Tibial nerve (tissue), 4 donors: ENCODE data around the gene SLC1A1.

Source experiments
- EP300 ChIP-seq, 2 donors: sonication (generic); formaldehyde crosslinking; IDR thresholded peaks; one replicate each; pipeline ENCODE4 v1.6.1; 2017; ENCODE audit warnings: antibody characterized with exemption in 2 of 2, mild to moderate bottlenecking in 1 of 2
- TF ChIP-seq, protein P1 (sequence below), 5 experiments: fragments of 200-600 bp in 3 of 5; fragments of 450-650 bp in 2 of 5; sonication (generic) in 3 of 5; IDR thresholded peaks; one replicate each; pipeline ENCODE4 v1.5.1; 2016 to 2019; ENCODE audit warnings: antibody characterized with exemption in 5 of 5, mild to moderate bottlenecking in 3 of 5, moderate library complexity in 2 of 5

DNA sequence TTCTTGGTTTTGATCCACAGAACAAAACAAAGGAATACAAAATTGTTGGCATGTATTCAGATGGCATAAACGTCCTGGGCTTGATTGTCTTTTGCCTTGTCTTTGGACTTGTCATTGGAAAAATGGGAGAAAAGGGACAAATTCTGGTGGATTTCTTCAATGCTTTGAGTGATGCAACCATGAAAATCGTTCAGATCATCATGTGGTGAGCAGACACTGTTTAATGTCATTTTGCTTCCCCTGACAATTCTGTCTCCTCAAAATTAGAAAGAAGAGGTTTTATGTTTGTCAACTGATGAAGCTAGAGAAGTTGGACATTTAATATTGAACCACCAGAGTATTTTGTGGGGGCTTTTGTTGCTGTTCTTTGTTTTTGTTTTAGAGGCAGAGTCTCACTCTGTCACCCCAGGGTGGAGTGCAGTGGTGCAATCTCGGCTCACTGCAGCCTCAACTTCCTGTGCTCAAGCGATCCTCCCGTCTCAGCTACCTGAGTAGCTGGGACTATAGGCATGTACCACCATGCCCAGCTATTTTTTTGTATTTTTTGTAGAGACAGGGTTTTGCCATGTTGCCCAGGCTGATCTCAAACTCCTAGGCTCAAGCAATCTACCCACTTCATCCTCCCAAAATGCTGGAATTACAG lies 82.0 kb downstream of the SLC1A1 start:
- TF ChIP-seq, protein P1, sequence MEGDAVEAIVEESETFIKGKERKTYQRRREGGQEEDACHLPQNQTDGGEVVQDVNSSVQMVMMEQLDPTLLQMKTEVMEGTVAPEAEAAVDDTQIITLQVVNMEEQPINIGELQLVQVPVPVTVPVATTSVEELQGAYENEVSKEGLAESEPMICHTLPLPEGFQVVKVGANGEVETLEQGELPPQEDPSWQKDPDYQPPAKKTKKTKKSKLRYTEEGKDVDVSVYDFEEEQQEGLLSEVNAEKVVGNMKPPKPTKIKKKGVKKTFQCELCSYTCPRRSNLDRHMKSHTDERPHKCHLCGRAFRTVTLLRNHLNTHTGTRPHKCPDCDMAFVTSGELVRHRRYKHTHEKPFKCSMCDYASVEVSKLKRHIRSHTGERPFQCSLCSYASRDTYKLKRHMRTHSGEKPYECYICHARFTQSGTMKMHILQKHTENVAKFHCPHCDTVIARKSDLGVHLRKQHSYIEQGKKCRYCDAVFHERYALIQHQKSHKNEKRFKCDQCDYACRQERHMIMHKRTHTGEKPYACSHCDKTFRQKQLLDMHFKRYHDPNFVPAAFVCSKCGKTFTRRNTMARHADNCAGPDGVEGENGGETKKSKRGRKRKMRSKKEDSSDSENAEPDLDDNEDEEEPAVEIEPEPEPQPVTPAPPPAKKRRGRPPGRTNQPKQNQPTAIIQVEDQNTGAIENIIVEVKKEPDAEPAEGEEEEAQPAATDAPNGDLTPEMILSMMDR (IDR thresholded peaks at IDR 0.05): no peak
- TF ChIP-seq EP300 (IDR thresholded peaks at IDR 0.05): no peak
